Measurements from ENCODE around the gene KIF5A. TPM values are rescaled to one million over a fixed set of nuclear protein-coding genes. Genes with fewer than 3 reads are reported as not detected.
"Not testable (repeated sequence)": the region's sequence is repeated elsewhere in the genome, so short reads cannot be mapped to it uniquely, and the experiment has no call there.

KIF5A gene
- polyA plus RNA-seq, 5 donors = 4.6 to 6.1 (median 5.1) TPM

GRCh38 chr12:57554453-57554852, 4.6 kb downstream of the KIF5A start:
- DNase-seq = no peak

- DNase-seq = no peak
Measured at GRCh38 chr12:57554897-57555296, 5.1 kb downstream of the KIF5A start.

GRCh38 chr12:57558864-57559263, 9.0 kb downstream of the KIF5A start:
- no peak for DNase-seq

GRCh38 chr12:57560516-57560915, 10.7 kb downstream of the KIF5A start:
- DNase-seq = no peak

- DNase-seq = not testable (repeated sequence)
Measured at GRCh38 chr12:57561117-57561516, 11.3 kb downstream of the KIF5A start.

GRCh38 chr12:57563358-57563757, 13.5 kb downstream of the KIF5A start:
- no peak for DNase-seq

- no peak for DNase-seq
Measured at GRCh38 chr12:57564178-57564740, 14.4 kb downstream of the KIF5A start.

- no peak for DNase-seq
Measured at GRCh38 chr12:57568838-57569237, 19.0 kb downstream of the KIF5A start.

GRCh38 chr12:57569858-57570257, 20.0 kb downstream of the KIF5A start:
- no peak for DNase-seq

- DNase-seq = not testable (repeated sequence)
Measured at GRCh38 chr12:57570438-57570837, 20.6 kb downstream of the KIF5A start.

GRCh38 chr12:57571926-57572762, 22.3 kb downstream of the KIF5A start:
- DNase-seq = no peak

- DNase-seq = no peak
Measured at GRCh38 chr12:57574795-57575194, 25.0 kb downstream of the KIF5A start.

- DNase-seq = no peak
Measured at GRCh38 chr12:57575771-57576612, 26.1 kb downstream of the KIF5A start.

- no peak for DNase-seq
Measured at GRCh38 chr12:57576613-57577160, 26.8 kb downstream of the KIF5A start.

- no peak for DNase-seq
Measured at GRCh38 chr12:57577981-57578758, 28.3 kb downstream of the KIF5A start.

- DNase-seq = no peak
Measured at GRCh38 chr12:57579011-57579410, 29.2 kb downstream of the KIF5A start.

GRCh38 chr12:57579677-57580465, 30.0 kb downstream of the KIF5A start:
- no peak for DNase-seq

- no peak for DNase-seq
Measured at GRCh38 chr12:57580466-57580795, 30.6 kb downstream of the KIF5A start.

GRCh38 chr12:57581802-57582201, 32.0 kb downstream of the KIF5A start:
- DNase-seq = no peak

GRCh38 chr12:57582440-57582839, 32.6 kb downstream of the KIF5A start:
- no peak for DNase-seq

Data from right lung (tissue), 5 donors.